GM12891 (cell line): ENCODE results near the gene CLIC3.

Source experiments
- PAX5 ChIP-seq: IDR thresholded peaks from 2 replicates; pipeline ENCODE4 v1.6.1; 2011; ENCODE audit warnings: low read length, moderate library complexity, mild to moderate bottlenecking; ENCODE audit not compliant: insufficient read depth, severe bottlenecking
- POLR2A ChIP-seq: IDR thresholded peaks from 2 replicates; pipeline ENCODE4 v1.6.1; 2011; ENCODE audit warnings: low read depth, low read length, control low read depth
- POLR2AphosphoS5 ChIP-seq: IDR thresholded peaks from 2 replicates; pipeline ENCODE4 v1.6.1; 2011; ENCODE audit warnings: low read depth, low read length, control low read depth
- POU2F2 ChIP-seq: IDR thresholded peaks from 2 replicates; pipeline ENCODE4 v1.6.1; 2011; ENCODE audit warnings: low read depth, mild to moderate bottlenecking, control low read depth, low read length, moderate library complexity
- SPI1 ChIP-seq: IDR thresholded peaks from 2 replicates; pipeline ENCODE4 v1.6.1; 2011; ENCODE audit warnings: low read depth, low read length, control low read depth
- TAF1 ChIP-seq: IDR thresholded peaks from 2 replicates; pipeline ENCODE4 v1.6.1; 2011; ENCODE audit warnings: low read depth, low read length, control low read depth

- TF ChIP-seq POLR2A (no peak), POLR2AphosphoS5 (no peak), SPI1 (no peak), TAF1 (no peak), PAX5 (no peak), POU2F2 (no peak)
These were observed 40.7 kb upstream of the CLIC3 start for GRCh38 chr9:137037035-137037434.
